HG02970 (cell line): ENCODE data around the gene MPHOSPH10.
"Not testable (repeated sequence)": the region's sequence is repeated elsewhere in the genome, so short reads cannot be mapped to it uniquely, and the experiment has no call there.

Experiments used
- ATAC-seq: cut with Tn5 transposase; IDR thresholded peaks from one replicate; pipeline ENCODE4 v1.9.1; 2021; ENCODE audit warnings: mild to moderate bottlenecking, moderate library complexity, moderate number of reproducible peaks; ENCODE audit not compliant: unreplicated experiment, low FRiP score

The MPHOSPH10 gene, protein sequence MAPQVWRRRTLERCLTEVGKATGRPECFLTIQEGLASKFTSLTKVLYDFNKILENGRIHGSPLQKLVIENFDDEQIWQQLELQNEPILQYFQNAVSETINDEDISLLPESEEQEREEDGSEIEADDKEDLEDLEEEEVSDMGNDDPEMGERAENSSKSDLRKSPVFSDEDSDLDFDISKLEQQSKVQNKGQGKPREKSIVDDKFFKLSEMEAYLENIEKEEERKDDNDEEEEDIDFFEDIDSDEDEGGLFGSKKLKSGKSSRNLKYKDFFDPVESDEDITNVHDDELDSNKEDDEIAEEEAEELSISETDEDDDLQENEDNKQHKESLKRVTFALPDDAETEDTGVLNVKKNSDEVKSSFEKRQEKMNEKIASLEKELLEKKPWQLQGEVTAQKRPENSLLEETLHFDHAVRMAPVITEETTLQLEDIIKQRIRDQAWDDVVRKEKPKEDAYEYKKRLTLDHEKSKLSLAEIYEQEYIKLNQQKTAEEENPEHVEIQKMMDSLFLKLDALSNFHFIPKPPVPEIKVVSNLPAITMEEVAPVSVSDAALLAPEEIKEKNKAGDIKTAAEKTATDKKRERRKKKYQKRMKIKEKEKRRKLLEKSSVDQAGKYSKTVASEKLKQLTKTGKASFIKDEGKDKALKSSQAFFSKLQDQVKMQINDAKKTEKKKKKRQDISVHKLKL

GRCh38 chr2:71130152-71130904 is at the start of gene MPHOSPH10, which contains the start of gene MCEE:
TSS of gene MPHOSPH10 (plus strand) at chr2:71130634. CDS start at chr2:71130666, 32 bp downstream.
TSS of gene MCEE (minus strand) at chr2:71130229. CDS start at chr2:71130219, 10 bp downstream.
- peak; percentile 89 for ATAC-seq

DNA sequence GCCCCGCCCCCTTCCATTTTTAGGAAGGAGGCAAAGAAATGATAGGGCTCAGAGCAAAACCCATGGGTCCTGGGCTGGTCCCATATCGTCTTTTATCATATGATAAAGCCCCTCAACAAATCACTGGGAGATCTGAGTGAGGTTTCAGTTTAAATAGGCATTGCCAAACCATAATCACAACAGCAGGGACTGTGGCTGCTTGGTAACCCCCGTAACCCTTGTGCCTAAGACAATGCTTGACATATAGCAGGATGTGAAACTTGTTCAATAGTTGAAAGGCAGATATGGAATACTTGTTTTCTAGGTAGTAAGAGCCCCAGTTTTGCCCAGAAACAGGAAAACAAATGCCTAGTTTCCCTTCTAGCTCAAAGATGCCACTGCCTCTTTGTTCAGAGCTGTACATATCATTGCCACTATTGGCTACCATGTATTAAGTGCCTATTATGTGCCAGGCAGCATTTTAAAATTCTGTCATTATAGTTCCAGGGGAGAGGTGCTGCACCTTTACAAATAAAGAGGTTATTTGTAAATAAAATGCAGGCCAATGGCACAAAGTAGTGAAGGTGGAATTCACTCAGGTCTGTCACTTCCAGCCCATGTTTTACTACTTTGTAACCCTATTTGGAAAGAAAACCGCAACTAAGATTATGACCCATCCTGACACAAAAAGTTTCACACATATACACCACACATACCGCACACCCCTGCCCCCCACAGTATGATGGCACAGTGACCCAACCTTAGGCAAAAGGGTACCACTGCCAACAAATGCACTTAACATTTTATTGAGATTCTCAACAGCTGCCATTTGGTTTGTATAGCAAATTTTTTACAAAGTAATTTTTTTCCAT is 47.8 kb upstream of the MPHOSPH10 start:
- no peak for ATAC-seq

DNA sequence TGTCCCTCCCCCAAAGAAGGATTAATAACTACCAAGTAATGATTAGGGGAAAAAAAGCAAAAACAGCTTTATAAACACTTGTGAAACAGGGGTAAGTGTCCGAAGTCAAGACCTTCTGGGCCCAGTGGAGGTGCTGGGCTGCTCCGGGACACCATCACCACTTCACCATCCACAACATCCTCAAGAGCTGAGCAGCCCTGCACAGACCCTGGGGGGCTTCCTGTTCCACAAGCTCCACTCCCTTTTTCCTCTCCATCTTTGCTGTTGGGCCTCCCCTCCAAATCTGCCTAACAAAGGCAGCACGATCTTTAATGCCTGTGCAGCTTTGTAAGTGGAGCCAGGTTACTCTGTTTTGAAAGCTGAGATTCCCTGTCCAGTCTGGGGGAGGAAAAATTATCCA is 47.1 kb upstream of the MPHOSPH10 start:
- ATAC-seq = not testable (repeated sequence)

GRCh38 chr2:71083752-71084312 is 46.6 kb upstream of the MPHOSPH10 start:
- not testable (repeated sequence) for ATAC-seq

DNA sequence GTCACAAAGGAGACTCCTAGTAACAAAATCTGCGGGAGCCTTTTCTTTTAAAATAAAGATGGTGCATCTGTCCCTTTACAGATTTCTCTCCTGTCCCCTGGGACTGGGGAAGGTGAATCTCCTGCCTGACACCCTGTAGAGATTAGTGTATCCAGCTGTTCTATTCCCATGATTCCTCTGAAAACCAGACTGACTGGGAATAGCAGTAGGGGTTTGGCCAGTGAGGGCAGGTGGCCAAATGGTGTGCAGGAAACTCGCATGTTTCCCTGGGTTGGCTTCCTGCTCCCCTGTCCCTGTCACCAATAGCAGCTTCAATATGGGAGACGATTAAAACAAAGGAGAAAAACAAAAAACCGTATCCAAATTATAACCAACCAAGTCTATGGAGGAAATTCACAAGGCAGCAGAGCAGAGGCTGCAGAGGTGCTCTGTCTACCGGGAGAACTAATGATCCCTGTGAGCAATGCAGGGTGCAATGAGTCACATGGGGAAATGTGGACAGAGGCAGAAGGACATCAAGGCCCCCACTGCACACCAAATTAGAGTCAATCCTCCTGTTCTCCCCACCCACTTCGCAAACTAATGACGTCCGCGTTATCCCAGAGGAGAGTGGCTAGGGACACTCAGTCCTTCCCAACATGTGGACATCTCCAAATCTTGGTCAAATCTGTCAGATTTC is 45.0 kb upstream of the MPHOSPH10 start:
- ATAC-seq = not testable (repeated sequence)

GRCh38 chr2:71089475-71089874 is 41.0 kb upstream of the MPHOSPH10 start:
- not testable (repeated sequence) for ATAC-seq

DNA sequence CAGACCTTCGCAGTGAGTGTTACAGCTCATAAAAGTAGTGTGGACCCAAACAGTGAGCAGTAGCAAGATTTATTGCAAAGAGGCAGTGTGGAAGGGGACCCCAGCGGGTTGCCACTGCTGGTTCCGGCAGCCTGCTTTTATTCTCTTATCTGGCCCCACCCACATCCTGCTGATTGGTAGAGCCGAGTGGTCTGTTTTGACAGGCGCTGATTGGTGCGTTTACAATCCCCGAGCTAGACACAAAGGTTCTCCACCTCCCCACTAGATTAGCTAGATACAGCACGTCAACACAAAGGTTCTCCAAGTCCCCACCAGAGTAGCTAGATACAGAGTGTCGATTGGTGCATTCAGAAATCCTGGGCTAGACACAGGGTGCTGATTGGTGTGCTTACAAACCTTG is 38.6 kb upstream of the MPHOSPH10 start:
- not testable (repeated sequence) for ATAC-seq

- not testable (repeated sequence) for ATAC-seq
Measured at GRCh38 chr2:71092491-71093260, 37.8 kb upstream of the MPHOSPH10 start.

GRCh38 chr2:71100195-71100964 is 30.1 kb upstream of the MPHOSPH10 start:
- no peak for ATAC-seq

DNA sequence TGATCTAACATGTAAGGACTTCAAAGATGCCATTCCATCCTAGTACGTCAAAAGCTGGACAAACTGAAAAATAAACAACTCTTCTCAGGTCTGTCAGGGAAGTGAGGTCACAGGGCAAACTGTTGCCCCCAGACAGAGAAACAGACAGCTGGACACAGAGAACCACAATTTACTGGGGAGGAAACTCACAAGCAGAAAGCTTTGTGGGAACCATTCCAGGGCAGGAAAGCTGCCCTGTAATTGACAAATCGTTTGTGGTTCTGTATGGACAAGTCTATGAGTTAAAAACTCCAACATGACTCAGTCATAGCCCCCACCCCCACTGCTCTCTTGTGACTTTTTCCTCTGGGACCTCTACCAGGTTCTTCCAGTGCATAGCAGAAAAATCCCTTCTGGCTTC is 28.8 kb upstream of the MPHOSPH10 start:
- ATAC-seq = no peak

DNA sequence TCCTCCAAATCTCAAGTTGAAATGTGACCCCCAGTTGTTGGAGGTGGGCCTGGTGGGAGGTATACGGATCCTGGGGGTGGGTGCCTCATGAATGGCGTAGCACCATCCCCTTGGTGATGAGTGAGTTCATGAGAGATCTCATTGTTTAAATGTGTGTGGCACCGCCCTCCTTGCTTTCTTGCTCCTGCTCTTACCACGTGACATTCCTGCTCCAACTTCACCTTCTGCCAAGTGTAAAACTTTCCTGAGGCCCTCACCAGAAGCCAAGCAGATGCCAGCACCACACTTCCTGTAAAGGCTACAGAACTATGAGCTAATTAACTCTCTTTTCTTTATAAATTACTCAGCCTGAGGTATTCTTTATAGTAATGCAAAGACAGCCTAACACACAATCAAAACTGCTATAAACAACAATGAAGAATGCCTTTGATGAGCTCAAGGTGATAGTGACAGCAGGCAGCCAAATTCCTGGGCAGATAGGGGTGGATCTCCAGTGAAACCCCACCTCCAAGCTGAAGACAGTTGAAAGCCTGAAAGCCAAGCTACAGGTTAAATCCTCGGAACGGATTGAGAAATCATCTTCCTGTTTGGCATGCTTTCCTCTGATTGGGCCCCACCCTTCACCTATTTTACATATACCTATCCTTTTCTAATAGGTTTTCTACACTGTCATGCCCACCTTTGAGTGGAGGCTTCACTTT is 27.3 kb upstream of the MPHOSPH10 start:
- ATAC-seq = no peak

DNA sequence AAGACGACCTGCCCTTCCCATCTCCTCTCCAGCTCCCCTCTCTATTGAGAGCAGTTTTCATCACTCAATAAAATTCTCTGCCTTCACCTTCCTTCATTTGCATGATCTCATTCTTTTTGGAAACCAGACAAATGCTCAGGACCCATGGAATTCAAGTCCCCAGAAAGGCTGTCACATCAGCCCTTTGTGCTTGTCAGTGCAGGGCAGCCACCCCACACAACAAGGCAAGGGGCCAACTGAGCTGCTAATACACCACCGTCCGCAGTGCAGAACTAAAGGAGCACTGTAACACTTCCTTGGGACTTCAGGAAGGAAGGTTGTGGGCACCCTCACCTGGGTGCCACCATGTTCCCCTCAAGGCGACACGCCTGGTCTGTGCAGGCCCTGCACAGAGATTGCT is 26.6 kb upstream of the MPHOSPH10 start:
- no peak for ATAC-seq

DNA sequence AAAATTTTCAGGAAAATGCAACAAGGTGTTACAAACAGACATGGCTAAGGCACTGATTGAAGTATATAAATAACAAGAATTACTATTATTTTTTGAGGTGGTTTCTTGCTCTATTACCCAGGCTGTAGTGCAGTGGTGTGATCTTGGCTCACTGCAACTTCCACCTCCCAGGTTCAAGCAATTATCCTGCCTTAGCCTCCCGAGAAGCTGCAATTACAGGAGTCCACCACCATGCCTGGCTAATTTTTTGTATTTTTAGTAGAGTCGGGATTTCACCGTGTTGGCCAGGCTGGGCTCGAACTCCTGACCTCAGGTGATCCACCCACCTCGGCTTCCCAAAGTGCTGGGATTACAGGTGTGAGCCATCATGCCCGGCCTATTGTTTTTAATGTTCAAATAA is 24.0 kb upstream of the MPHOSPH10 start:
- ATAC-seq = not testable (repeated sequence)

GRCh38 chr2:71108091-71108490 is 22.3 kb upstream of the MPHOSPH10 start:
- no peak for ATAC-seq

DNA sequence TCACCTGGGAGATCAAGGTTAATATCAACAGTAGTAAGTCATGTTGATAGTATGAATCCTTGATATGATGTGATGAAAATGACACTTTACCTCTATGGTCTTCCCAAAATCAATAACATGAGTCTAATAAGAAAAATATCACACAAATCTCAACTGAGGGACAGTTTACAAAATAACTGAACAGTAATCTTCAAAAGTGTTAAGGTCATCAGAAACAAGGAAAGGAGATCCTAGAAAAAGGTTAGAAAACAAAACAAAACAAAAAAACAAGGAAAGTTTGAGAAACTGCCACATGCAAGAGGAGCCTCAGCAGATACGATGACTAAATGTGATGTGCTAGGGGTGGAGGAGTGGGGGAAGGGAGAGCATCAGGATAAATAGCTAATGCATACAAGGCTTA is 16.6 kb upstream of the MPHOSPH10 start:
- no peak for ATAC-seq

- ATAC-seq = no peak
Measured at GRCh38 chr2:71117063-71117462, 13.4 kb upstream of the MPHOSPH10 start.

DNA sequence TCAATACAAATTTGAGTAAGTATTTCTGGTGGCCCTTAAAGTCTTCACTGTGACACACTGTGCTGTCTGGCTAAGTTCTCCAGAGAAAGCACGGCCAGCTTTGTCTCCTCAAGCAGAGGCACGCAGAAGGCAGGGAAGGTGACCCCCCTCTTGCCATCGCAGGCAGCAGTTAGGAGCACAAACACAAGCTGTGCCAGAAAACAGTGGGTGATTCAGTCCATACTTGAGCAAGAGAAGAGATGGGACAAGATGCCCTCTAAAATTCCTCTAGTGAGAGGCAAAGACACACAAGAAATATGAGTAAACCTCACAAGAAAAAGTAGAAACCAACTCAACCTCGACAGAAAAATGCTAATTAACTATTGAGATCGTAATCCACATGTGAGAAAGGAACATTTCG is 10.2 kb upstream of the MPHOSPH10 start:
- ATAC-seq = no peak
